ENCODE results near the gene ATF7.

DNA sequence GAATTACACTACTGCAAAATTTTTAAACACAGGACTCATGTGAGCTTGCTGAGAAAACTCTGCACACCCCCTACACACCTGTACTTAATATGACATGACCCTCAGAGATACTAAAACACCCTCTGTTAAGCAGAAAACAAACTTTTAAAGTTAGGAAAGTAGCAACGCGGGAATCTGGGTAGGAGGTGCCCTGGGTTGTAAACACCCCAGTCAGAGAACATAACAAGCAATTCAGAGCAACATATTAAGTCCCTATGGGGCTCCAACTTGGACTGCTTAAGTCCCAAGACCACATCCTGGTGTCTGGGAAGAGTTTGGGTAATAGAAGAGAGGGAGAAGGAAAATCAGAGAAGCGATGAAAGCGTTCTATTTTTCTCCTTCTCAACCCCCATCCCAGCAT, 1.2 kb downstream of the ATF7 start:
- TF ChIP-seq CTCF (IDR thresholded peaks at IDR 0.05; ENCODE audit: low read length) = no peak
- TF ChIP-seq EZH2 (IDR thresholded peaks at IDR 0.05; ENCODE audit: borderline replicate concordance, low read length) = no peak
